ENCODE measurements around the gene RPS2. TPM values are rescaled to one million over a fixed set of nuclear protein-coding genes. Genes with fewer than 3 reads are reported as not detected.

Gene RPS2
- total and polyA plus RNA-seq, 2 experiments from 2014 or later, result 1,449 to 1,991 TPM

DNA sequence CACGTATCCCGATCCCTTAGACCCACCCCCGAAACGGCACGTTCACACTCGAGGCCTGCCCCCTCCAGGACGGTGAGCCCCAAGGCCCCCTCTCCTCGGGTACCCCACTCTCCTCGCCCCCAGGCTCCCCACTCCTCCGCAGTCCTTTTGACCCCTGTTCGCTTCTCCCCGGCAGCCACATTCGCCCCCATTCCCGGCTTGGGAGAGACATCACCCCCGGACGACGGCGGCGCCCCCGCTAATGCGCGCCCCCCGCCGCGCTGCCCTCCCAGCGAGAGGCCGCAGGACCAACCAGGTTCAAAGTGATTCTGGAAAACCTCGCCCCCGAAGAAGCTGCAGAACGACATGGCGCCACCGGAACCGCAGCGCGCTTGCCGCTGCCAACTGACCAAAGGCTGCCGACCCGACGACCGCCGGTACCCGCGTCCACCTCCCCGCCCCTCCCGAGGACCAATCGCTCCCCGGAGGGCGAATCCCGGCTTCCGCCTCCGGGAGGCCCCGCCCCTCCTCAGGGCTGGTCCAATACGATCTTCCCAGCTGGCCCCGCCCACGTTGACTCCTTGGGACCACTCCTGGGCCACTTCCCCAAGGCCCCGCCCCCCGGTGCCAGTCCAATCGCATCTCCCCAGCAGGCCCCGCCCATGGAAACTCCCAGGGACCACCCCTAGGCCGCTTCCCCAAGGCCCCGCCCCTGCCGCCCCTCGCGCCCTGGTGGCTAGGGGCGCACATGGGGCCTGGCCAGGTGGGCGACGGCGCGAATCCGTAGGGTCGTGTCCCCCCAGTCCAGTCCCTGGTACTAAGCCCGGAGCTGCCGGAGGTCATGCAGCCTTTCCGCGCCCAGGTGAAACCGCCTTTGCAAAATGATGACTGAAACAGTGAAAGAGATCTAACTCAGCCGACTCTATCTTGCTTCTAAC, 21.6 kb downstream of the RPS2 start, which contains the start of gene MSRB1:
TSS of gene MSRB1 (minus strand) at position 390 of the 917 bp plus-strand sequence. CDS start at position 347, 43 bp downstream.
- Histone ChIP-seq H3K4me2 (peak within 1 kb of the TSS; percentile 87), H3K27ac (peak within 1 kb of the TSS; percentile 70), H3K4me1 (ENCODE audit: insufficient read depth) (peaks cover 24% of the 10 kb centered on the region), H3K4me3 (peak within 1 kb of the TSS; percentile 70), H4K20me1 (ENCODE audit: insufficient read depth, poor library complexity, severe bottlenecking) (no peaks in the 10 kb centered on the region), H3K36me3 (replicated peaks; ENCODE audit: insufficient read depth, low read depth) (no peaks in the 10 kb centered on the region), H3K27me3 (no peaks in the 10 kb centered on the region), H2AFZ (peak within 1 kb of the TSS; percentile 77), H3K9me2 (replicated peaks; ENCODE audit: insufficient read depth) (no peaks in the 10 kb centered on the region), H3K79me2 (peaks cover 10% of the 10 kb centered on the region), H3K9me3 (ENCODE audit: low read depth) (no peaks in the 10 kb centered on the region)
- TF ChIP-seq EZH2phosphoT487 (IDR thresholded peaks at IDR 0.05; ENCODE audit: low read depth, severe bottlenecking, unreplicated experiment) (no peak), EZH2 (IDR thresholded peaks at IDR 0.05; ENCODE audit: borderline replicate concordance) (no peak)
- TF ChIP-seq, protein P1, sequence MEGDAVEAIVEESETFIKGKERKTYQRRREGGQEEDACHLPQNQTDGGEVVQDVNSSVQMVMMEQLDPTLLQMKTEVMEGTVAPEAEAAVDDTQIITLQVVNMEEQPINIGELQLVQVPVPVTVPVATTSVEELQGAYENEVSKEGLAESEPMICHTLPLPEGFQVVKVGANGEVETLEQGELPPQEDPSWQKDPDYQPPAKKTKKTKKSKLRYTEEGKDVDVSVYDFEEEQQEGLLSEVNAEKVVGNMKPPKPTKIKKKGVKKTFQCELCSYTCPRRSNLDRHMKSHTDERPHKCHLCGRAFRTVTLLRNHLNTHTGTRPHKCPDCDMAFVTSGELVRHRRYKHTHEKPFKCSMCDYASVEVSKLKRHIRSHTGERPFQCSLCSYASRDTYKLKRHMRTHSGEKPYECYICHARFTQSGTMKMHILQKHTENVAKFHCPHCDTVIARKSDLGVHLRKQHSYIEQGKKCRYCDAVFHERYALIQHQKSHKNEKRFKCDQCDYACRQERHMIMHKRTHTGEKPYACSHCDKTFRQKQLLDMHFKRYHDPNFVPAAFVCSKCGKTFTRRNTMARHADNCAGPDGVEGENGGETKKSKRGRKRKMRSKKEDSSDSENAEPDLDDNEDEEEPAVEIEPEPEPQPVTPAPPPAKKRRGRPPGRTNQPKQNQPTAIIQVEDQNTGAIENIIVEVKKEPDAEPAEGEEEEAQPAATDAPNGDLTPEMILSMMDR (IDR thresholded peaks at IDR 0.05; ENCODE audit: poor library complexity), result no peak
- 5% methylated on average over 48 of the region's 77 CpGs for WGBS (ENCODE audit: low lambda C conversion rate, missing lambda C conversion rate)
- DNase-seq (ENCODE audit: low spot score), result peak; percentile 100

DNA sequence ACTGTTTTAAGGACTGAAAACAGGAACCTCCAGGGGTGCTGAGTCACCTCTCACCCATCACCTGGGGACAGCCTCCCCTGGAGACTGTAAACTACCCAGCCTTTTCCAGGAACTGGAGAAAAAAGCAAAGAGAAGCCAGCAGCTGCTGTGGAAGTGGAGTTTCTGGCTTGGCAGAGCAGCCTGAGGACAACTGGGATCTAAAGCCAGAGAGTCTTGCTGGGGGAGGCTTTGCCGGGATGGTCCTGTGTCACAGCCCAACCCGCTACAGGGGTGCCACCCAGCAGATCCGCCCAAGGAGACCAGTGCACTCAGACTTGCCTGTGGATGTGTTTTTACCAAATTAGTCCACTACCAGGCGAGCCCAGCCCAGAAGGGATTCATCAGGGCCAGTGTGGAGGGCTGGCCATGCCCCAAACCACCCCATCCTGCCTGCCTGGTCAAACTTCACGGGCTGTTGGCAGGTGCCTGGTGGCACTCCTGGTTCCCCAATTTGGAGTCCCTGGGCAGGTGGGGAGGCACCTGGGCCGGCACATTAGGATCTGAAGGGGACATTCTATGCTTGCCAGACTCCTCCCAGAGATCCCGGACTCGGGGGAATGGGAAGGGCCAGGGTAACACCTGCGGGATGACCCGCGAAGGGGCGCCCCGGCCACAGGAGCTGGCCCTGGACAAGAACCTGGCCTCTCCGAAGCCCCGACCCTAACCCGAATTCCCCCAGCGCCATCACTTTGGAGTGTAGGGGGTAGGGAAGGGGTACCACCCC, 22.4 kb downstream of the RPS2 start:
- Histone ChIP-seq H3K4me3 (peak overlapping the region; percentile 70), H3K9me3 (ENCODE audit: low read depth) (no peaks in the 10 kb centered on the region), H3K79me2 (peaks cover 10% of the 10 kb centered on the region), H3K27ac (peak overlapping the region; percentile 70), H2AFZ (peak overlapping the region; percentile 64), H3K27me3 (no peaks in the 10 kb centered on the region), H3K4me2 (peak overlapping the region; percentile 87), H3K36me3 (replicated peaks; ENCODE audit: insufficient read depth, low read depth) (no peaks in the 10 kb centered on the region), H4K20me1 (ENCODE audit: insufficient read depth, poor library complexity, severe bottlenecking) (no peaks in the 10 kb centered on the region), H3K9me2 (replicated peaks; ENCODE audit: insufficient read depth) (no peaks in the 10 kb centered on the region), H3K4me1 (ENCODE audit: insufficient read depth) (peaks cover 24% of the 10 kb centered on the region)
- WGBS (ENCODE audit: low lambda C conversion rate, missing lambda C conversion rate), result 38% methylated on average over 16 of the region's 17 CpGs
- TF ChIP-seq, protein P1 (IDR thresholded peaks at IDR 0.05; ENCODE audit: poor library complexity), result no peak
- TF ChIP-seq EZH2 (IDR thresholded peaks at IDR 0.05; ENCODE audit: borderline replicate concordance) (no peak), EZH2phosphoT487 (IDR thresholded peaks at IDR 0.05; ENCODE audit: low read depth, severe bottlenecking, unreplicated experiment) (no peak)
- no peak for DNase-seq (ENCODE audit: low spot score)

DNA sequence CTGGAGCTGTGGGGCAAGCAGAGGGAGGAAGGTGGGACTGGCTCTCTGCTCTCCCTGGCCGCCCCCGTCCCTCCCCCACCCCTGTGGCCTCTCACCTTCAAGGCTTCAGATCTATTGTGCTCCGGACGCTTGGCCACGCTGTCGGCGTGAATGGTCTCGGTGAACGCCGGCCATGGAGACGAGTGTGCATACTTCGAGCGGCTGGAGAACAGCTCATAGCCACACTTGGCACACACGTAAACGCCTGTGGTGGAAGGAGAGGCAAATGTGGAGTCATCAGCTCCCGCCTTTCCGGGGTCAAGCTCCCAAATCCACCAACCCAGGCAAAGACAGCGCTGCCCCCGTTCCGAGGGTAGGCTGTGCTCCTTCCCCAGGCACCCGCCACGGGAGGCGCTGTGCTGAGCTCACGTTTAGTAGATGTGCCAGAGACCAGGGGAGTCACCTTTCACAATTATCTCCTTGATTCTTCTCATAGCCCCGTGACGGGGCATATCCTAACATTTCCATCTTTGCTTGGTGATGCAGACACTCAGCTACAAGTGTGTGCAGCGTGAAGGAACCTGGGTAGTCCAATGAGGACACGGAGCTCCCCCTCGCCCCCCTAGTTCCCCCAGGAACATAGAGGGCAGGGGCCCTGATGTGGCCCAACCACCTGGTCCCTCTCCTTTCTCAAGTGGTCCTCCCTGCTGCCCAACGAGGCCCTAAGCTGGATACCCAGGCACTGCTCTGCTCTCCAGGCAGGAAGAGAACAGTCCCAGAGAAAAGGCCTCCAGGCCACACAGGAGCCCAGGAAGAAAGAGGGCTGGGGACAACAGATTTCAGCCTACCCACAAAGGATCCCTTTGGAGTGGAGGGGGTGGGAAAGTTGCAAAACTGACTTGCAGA, 23.2 kb downstream of the RPS2 start:
- Histone ChIP-seq H3K79me2 (peaks cover 10% of the 10 kb centered on the region), H3K27me3 (no peaks in the 10 kb centered on the region), H3K36me3 (replicated peaks; ENCODE audit: insufficient read depth, low read depth) (no peaks in the 10 kb centered on the region), H3K27ac (peak overlapping the region; percentile 70), H3K4me1 (ENCODE audit: insufficient read depth) (peaks cover 24% of the 10 kb centered on the region), H4K20me1 (ENCODE audit: insufficient read depth, poor library complexity, severe bottlenecking) (no peaks in the 10 kb centered on the region), H3K4me2 (peak overlapping the region; percentile 87), H3K9me3 (ENCODE audit: low read depth) (no peaks in the 10 kb centered on the region), H2AFZ (no peak overlapping the region), H3K4me3 (no peak overlapping the region), H3K9me2 (replicated peaks; ENCODE audit: insufficient read depth) (no peaks in the 10 kb centered on the region)
- TF ChIP-seq EZH2 (IDR thresholded peaks at IDR 0.05; ENCODE audit: borderline replicate concordance), result no peak
- TF ChIP-seq, protein P1 (IDR thresholded peaks at IDR 0.05; ENCODE audit: poor library complexity), result peak; percentile 10
- 80% methylated on average over 29 of the region's 30 CpGs for WGBS (ENCODE audit: low lambda C conversion rate, missing lambda C conversion rate)
- DNase-seq (ENCODE audit: low spot score), result no peak
